ENCODE data around the gene NAV1.

NAV1 gene

DNA sequence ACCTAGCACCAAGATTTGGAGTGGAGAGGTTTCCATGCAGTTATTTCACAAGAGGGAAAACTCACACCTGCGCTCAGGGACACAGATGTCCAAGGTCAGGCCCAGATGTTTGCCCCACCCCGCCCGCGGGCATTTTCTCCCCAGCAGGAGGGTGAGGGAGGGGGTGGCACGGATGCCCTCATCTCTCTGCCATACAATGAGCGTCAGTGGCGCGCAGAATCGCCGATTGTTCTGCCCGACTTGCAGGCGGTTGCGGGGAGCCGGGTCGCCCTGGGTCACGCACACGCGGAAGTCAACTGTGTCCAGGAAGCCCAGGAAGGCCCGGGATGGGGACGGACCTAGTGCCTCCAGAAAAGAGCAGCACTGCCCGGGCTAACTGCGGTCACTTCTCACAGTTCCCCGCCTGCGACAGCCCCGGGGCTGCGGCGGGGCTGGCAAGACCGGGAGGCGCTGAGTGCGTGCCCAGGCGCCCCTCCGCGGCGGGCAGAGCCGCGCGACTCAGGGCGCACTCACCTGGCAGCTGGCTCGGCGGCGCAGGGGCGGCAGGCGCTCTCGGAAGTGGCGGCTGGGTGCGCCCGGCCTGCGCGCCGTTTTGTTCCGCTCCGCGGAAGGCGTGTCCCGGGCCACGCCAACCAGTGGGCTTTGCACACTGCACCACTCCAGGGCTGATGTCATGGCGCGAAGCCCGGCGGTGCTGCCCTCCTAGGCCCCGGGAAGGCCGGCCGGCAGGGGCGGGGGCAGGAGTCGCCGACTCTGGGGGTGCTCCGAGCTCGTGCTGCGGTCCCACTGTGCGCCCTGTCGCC is 32.2 kb upstream of the NAV1 start, which contains the start of gene CSRP1:
Gene CSRP1 (minus strand): TSS at position 567 of the 803 bp plus-strand sequence. CDS start 10,820 bp downstream, outside the sequence.
- peak within 1 kb of the TSS; percentile 92 for H3K27ac ChIP-seq
- peak; percentile 96 for DNase-seq (ENCODE audit: low spot score)
- ChIA-PET POLR2A (ENCODE audit: low non-redundant PET) (interaction anchor here (0.5 to 1.8 kb wide), 6 partner anchors 18 to 486 kb away, joined by 3 to 5 read pairs (median 4); no protein-coding TSS in a partner anchor), CTCF (interaction anchor here (0.5 to 14.7 kb wide), 8 partner anchors 18 to 664 kb away, joined by 3 to 464 read pairs (median 4); partner anchors contain the start of gene TNNT2)
- TF ChIP-seq, protein P1, sequence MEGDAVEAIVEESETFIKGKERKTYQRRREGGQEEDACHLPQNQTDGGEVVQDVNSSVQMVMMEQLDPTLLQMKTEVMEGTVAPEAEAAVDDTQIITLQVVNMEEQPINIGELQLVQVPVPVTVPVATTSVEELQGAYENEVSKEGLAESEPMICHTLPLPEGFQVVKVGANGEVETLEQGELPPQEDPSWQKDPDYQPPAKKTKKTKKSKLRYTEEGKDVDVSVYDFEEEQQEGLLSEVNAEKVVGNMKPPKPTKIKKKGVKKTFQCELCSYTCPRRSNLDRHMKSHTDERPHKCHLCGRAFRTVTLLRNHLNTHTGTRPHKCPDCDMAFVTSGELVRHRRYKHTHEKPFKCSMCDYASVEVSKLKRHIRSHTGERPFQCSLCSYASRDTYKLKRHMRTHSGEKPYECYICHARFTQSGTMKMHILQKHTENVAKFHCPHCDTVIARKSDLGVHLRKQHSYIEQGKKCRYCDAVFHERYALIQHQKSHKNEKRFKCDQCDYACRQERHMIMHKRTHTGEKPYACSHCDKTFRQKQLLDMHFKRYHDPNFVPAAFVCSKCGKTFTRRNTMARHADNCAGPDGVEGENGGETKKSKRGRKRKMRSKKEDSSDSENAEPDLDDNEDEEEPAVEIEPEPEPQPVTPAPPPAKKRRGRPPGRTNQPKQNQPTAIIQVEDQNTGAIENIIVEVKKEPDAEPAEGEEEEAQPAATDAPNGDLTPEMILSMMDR (conservative IDR thresholded peaks at IDR 0.05; ENCODE audit: low read depth) = no peak

DNA sequence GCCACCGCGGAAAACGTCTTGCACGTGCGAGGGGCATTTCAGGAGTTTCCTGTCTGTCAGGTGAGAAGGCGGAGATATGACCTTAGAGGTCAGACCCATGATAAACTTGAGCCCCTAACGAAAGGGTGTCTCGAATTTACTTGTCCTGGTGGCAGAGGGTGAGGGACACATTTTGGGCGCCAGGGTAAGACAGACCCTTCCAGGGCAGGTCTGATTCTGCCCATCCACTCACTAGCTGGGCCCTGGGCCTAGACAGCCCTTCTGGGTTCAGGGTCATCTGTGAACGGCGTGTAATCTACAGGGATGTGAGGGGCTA is 31.6 kb upstream of the NAV1 start:
- no peak for DNase-seq (ENCODE audit: low spot score)
- peak overlapping the region; percentile 92 for H3K27ac ChIP-seq
- CTCF ChIA-PET = interaction anchor here (0.5 to 14.7 kb wide), 6 partner anchors 18 to 664 kb away, joined by 3 to 464 read pairs (median 4); no protein-coding TSS in a partner anchor
- POLR2A ChIA-PET (ENCODE audit: low non-redundant PET) = interaction anchor here (0.7 to 0.8 kb wide), 2 partner anchors 48 to 391 kb away, joined by 3 read pairs; no protein-coding TSS in a partner anchor
- TF ChIP-seq, protein P1 (conservative IDR thresholded peaks at IDR 0.05; ENCODE audit: low read depth) = no peak

DNA sequence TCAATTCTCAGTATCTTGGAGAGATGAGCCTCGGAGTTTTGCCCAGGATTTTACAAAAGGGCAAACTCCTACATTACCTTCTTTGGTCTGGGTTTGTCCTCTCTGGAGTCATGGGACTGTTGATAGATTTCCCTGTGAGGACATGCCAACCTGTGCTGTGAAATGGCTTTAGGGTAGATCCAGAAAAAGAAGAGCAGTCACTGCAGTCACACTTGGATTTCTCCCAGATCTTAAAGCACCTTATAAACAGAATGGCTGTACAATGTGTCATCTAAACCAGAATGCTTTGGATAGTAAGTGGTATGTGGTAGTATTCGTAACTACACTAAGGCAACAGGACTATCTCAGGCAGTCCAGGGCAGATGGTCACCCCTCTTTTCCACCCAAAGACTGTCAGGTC is 30.1 kb upstream of the NAV1 start:
- TF ChIP-seq, protein P1 (conservative IDR thresholded peaks at IDR 0.05; ENCODE audit: low read depth) = no peak
- POLR2A ChIA-PET (ENCODE audit: low non-redundant PET) = no interaction called here

DNA sequence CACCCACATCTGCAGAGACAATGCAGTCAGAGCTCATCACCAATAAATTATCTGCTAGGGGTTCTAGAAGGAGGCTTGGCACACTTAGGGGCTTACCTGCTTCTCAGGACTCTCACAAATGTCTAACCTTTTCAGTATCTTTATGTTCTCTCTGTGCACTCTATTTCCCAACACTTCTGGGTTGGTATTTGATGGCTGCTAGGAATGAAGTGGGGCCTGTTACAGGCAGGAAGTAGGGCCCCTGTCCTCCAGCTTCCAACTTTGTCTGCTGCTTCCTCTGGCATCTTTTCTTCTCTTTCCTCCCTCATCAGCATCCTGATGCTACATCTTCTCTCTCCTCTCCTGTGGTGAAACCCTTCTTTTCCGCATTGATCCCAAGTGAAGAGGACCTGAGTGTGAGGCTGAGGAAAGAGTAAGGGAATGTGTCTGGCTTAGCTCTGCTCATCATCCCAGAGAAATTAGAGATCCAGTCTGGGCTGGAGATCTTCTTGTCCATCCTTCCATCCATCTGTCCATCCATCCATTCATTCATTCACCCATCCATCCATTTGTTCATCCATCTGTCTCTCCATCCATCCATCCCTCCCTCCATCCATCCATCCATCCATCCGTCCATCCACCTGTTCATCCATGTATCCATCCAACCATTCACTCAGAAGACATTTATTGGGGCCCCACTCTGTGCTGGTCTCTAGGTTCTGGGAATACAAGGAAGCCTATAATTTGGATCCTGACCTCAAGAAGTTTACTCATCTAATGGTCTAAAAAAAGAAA is 29.1 kb upstream of the NAV1 start:
- POLR2A ChIA-PET (ENCODE audit: low non-redundant PET) = no interaction called here
- no peak overlapping the region for H3K27ac ChIP-seq
- TF ChIP-seq, protein P1 (conservative IDR thresholded peaks at IDR 0.05; ENCODE audit: low read depth) = no peak
- no peak for DNase-seq (ENCODE audit: low spot score)
- CTCF ChIA-PET = interaction anchor here (14.7 kb wide), 1 partner anchor 21 kb away, joined by 464 read pairs; no protein-coding TSS in a partner anchor

More for the DNA sequence above, 30.1 kb upstream of the NAV1 start:
- no peak overlapping the region for H3K27ac ChIP-seq
- DNase-seq (ENCODE audit: low spot score) = no peak
- CTCF ChIA-PET = interaction anchor here (14.7 kb wide), 1 partner anchor 20 kb away, joined by 464 read pairs; no protein-coding TSS in a partner anchor

DNA sequence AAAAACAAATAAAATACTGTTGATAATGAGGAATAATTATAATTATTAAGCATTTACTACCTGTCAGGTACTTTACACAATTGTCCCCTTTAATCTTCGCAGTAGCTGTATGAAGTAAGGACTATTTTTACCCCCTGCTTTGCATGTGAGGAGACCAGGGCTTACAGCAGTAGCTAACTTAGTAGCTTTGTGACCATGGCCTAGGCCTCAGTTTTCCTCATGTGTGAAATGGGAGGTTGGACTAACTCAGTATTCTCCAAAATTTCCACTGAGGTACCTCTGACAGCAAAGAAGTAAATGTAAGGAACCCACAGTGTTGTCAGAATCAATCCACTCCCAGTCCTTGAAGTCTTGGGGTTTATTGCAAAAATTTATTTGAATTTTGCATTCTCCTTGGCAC is 28.2 kb upstream of the NAV1 start:
- CTCF ChIA-PET = interaction anchor here (14.7 kb wide), 1 partner anchor 22 kb away, joined by 464 read pairs; no protein-coding TSS in a partner anchor
- TF ChIP-seq, protein P1 (conservative IDR thresholded peaks at IDR 0.05; ENCODE audit: low read depth) = no peak
- POLR2A ChIA-PET (ENCODE audit: low non-redundant PET) = no interaction called here
- DNase-seq (ENCODE audit: low spot score) = no peak
- no peak overlapping the region for H3K27ac ChIP-seq

DNA sequence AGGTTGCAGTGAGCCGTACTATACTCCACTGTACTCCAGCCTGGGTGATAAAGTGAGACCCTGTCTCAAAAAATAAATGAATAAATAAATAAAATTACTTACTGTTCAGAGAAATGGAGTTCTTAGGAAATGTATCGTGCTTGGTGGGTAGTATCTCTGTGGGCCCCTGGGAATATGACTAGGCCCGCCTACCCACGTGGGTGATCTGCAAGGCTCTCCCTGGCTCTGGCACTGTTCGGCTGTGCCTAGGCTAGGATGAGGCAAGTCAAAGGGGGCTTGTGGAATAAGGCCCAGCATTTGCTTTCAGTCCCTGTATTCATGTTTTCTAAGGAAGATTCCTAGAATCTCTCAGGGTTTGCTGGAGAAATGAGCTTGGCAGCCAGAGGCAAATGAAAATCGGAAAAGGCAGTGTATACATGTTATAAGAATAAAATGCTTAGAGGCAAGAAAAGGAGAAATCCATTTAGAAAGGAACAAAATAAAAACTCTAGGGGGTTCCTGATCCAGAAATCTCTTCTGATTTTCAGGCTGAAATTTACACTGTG is 27.5 kb upstream of the NAV1 start:
- TF ChIP-seq, protein P1 (conservative IDR thresholded peaks at IDR 0.05; ENCODE audit: low read depth) = no peak
- DNase-seq (ENCODE audit: low spot score) = no peak
- CTCF ChIA-PET = interaction anchor here (1.3 to 14.7 kb wide), 10 partner anchors 9 to 76 kb away, joined by 3 to 464 read pairs (median 20); partner anchors contain the start of gene PHLDA3
- H3K27ac ChIP-seq = no peak overlapping the region
- POLR2A ChIA-PET (ENCODE audit: low non-redundant PET) = interaction anchor here (0.8 kb wide), 1 partner anchor 42 kb away, joined by 6 read pairs; the partner anchor contains the start of gene PHLDA3
